Peyer's patch (tissue), 4 donors: Measurements from ENCODE around the gene ENPEP. TPM values are rescaled to one million over a fixed set of nuclear protein-coding genes. Genes with fewer than 3 reads are reported as not detected.

ENCODE experiments used
- DNase-seq, 3 donors: peaks; one replicate each; pipeline ENCODE4 v3.0.0-alpha.2; 2017 to 2019
- H3K27ac ChIP-seq, 4 donors: fragments of 200-600 bp; sonication (generic); one replicate each; pipeline ENCODE4 v1.5.1; 2016 to 2019
- H3K27me3 ChIP-seq, 2 donors: fragments of 200-600 bp; sonication (generic); one replicate each; pipeline ENCODE4 v1.5.1; 2019
- H3K36me3 ChIP-seq, 3 donors: fragments of 200-600 bp; sonication (generic); one replicate each; pipeline ENCODE4 v1.5.1; 2016 to 2019
- H3K4me1 ChIP-seq, 4 donors: fragments of 200-600 bp; sonication (generic); one replicate each; pipeline ENCODE4 v1.5.1; 2016 to 2019
- H3K4me3 ChIP-seq, 4 donors: fragments of 200-600 bp; sonication (generic); 1 replicate in 3 of 4; 2 replicates in 1 of 4; pipeline ENCODE4 v1.5.1; 2016 to 2019; ENCODE audit warnings: mild to moderate bottlenecking in 1 of 4
- H3K9me3 ChIP-seq, 4 donors: fragments of 200-600 bp; sonication (generic); one replicate each; pipeline ENCODE4 v1.5.1; 2016 to 2019; ENCODE audit warnings: mild to moderate bottlenecking in 1 of 4
- CTCF ChIP-seq, 6 experiments: fragments of 450-650 bp in 4 of 6; fragments of 200-600 bp in 2 of 6; sonication (generic) in 1 of 6; IDR thresholded peaks; one replicate each; pipeline ENCODE4 v1.5.1; 2017 to 2019; ENCODE audit warnings: antibody characterized with exemption in 6 of 6, mild to moderate bottlenecking in 3 of 6, moderate library complexity in 1 of 6
- POLR2A ChIP-seq, 2 donors: fragments of 450-650 bp; IDR thresholded peaks; one replicate each; pipeline ENCODE4 v1.5.1; 2017; ENCODE audit warnings: antibody characterized with exemption in 2 of 2, mild to moderate bottlenecking in 2 of 2, moderate library complexity in 2 of 2
- total RNA-seq, 4 donors: library from RNA; depleted of rRNA; stranded (reverse); fragments of >200 nt; gene quantifications; one replicate each; pipeline ENCODE4 v1.1.0, GENCODE V29; 2016

ENPEP gene
- total RNA-seq, 4 donors from 2014 or later, result 27.2 to 751 (median 412) TPM

GRCh38 chr4:110508827-110509710, 33.1 kb downstream of the ENPEP start:
- peak overlapping the region in 2 of 4 donors; percentile 49 to 73 for H3K27ac ChIP-seq
- TF ChIP-seq CTCF (IDR thresholded peaks at IDR 0.05) (peak in 3 of 6 experiments; percentile 59 to 60 (median 60)), POLR2A (IDR thresholded peaks at IDR 0.05) (no peak)
- no peak for DNase-seq
- peaks cover 0 to 5% (median 0%) of the 10 kb centered on the region in 3 donors for H3K36me3 ChIP-seq
- H3K9me3 ChIP-seq, result no peaks in the 10 kb centered on the region
- peaks cover 0 to 13% (median 0%) of the 10 kb centered on the region in 4 donors for H3K4me1 ChIP-seq
- H3K27me3 ChIP-seq, result no peaks in the 10 kb centered on the region
- H3K4me3 ChIP-seq, result no peak overlapping the region

DNA sequence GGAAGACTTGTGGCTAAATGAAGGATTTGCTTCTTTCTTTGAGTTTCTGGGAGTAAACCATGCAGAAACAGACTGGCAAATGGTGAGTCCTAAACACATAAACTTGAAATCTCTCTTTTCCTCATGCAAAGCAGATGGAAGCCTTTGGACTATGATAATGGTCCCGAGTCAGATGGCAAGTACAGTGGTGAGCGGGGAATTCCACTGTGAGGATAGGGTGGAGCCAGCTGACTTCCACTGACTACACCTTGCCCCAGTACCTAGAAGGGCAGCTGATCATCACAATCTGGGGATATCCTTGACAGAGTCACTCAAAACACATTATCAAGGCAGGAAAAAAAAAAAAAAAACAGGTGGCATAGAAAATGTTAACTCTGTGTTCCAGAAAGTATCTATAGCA, 34.3 kb downstream of the ENPEP start:
- DNase-seq, result peak in 2 of 3 donors; percentile 57 to 79
- H3K4me3 ChIP-seq, result no peak overlapping the region
- peak overlapping the region in 2 of 4 donors; percentile 49 to 73 for H3K27ac ChIP-seq
- no peaks in the 10 kb centered on the region for H3K27me3 ChIP-seq
- peaks cover 0 to 10% (median 0%) of the 10 kb centered on the region in 4 donors for H3K4me1 ChIP-seq
- no peaks in the 10 kb centered on the region for H3K9me3 ChIP-seq
- peaks cover 0 to 5% (median 0%) of the 10 kb centered on the region in 3 donors for H3K36me3 ChIP-seq
- no peak for TF ChIP-seq POLR2A (IDR thresholded peaks at IDR 0.05)
- TF ChIP-seq CTCF (IDR thresholded peaks at IDR 0.05), result no peak

GRCh38 chr4:110510955-110511544, 35.1 kb downstream of the ENPEP start:
- H3K4me3 ChIP-seq, result no peak overlapping the region
- TF ChIP-seq POLR2A (IDR thresholded peaks at IDR 0.05) (no peak), CTCF (IDR thresholded peaks at IDR 0.05) (peak in 5 of 6 experiments; percentile 31 to 78 (median 76))
- H3K9me3 ChIP-seq, result no peaks in the 10 kb centered on the region
- H3K4me1 ChIP-seq, result peaks cover 0 to 10% (median 0%) of the 10 kb centered on the region in 4 donors
- DNase-seq, result no peak
- peak overlapping the region in 2 of 4 donors; percentile 49 to 73 for H3K27ac ChIP-seq
- H3K36me3 ChIP-seq, result peaks cover 0 to 5% (median 0%) of the 10 kb centered on the region in 3 donors
- H3K27me3 ChIP-seq, result no peaks in the 10 kb centered on the region

DNA sequence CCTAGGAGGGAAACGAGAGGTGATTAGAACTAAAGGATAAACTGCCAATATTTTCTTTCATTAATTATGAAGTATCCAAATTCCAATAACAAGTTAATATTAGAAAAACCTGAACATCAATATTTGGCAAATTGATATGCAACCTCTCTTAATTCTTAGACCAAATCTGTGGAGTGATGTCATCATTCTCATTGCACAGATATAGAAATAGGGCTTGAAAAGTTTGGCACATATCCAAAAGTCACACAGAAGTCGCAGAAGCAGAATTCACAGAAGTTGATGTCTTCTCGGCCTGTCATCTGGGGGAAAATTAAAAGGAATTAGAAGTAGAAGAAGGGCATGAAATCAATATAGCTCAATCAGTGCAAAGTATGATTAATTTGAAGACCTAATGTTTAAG, 36.9 kb downstream of the ENPEP start:
- Histone ChIP-seq H3K9me3 (no peaks in the 10 kb centered on the region), H3K4me1 (peaks cover 0 to 10% (median 0%) of the 10 kb centered on the region in 4 donors), H3K27me3 (no peaks in the 10 kb centered on the region), H3K27ac (no peak overlapping the region), H3K4me3 (no peak overlapping the region), H3K36me3 (no peaks in the 10 kb centered on the region)
- no peak for DNase-seq
- TF ChIP-seq POLR2A (IDR thresholded peaks at IDR 0.05), result no peak
- TF ChIP-seq CTCF (IDR thresholded peaks at IDR 0.05), result no peak

- H3K4me3 ChIP-seq, result no peak overlapping the region
- no peak for DNase-seq
- H3K36me3 ChIP-seq, result peaks cover 0 to under 1% (median 0%) of the 10 kb centered on the region in 3 donors
- no peak overlapping the region for H3K27ac ChIP-seq
- H3K9me3 ChIP-seq, result no peaks in the 10 kb centered on the region
- no peaks in the 10 kb centered on the region for H3K4me1 ChIP-seq
- no peaks in the 10 kb centered on the region for H3K27me3 ChIP-seq
- TF ChIP-seq POLR2A (IDR thresholded peaks at IDR 0.05) (no peak), CTCF (IDR thresholded peaks at IDR 0.05) (peak; percentile 43 to 72 (median 64))
These were observed 39.0 kb downstream of the ENPEP start for GRCh38 chr4:110514889-110515479.
